Measurements from ENCODE around the gene KIAA1671.

- TF ChIP-seq, protein P1, sequence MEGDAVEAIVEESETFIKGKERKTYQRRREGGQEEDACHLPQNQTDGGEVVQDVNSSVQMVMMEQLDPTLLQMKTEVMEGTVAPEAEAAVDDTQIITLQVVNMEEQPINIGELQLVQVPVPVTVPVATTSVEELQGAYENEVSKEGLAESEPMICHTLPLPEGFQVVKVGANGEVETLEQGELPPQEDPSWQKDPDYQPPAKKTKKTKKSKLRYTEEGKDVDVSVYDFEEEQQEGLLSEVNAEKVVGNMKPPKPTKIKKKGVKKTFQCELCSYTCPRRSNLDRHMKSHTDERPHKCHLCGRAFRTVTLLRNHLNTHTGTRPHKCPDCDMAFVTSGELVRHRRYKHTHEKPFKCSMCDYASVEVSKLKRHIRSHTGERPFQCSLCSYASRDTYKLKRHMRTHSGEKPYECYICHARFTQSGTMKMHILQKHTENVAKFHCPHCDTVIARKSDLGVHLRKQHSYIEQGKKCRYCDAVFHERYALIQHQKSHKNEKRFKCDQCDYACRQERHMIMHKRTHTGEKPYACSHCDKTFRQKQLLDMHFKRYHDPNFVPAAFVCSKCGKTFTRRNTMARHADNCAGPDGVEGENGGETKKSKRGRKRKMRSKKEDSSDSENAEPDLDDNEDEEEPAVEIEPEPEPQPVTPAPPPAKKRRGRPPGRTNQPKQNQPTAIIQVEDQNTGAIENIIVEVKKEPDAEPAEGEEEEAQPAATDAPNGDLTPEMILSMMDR (conservative IDR thresholded peaks at IDR 0.05; ENCODE audit: low read depth, low read length): no peak
- no peak for TF ChIP-seq EZH2 (IDR thresholded peaks at IDR 0.05; ENCODE audit: borderline replicate concordance, low read depth, low read length, poor library complexity, severe bottlenecking)
Measured at GRCh38 chr22:25082096-25082495, 129.6 kb downstream of the KIAA1671 start.

Measured in A673 (cell line).